Trophoblast cell (in vitro differentiated cells and primary cell): ENCODE results near the gene MOAP1.

Source experiments
- DNase-seq, 2 donors: peaks; one replicate each; pipeline ENCODE4 v3.0.0-alpha.2; 2016
- H2AFZ ChIP-seq: 2 replicates; pipeline ENCODE4 v1.6.1; 2013; ENCODE audit warnings: low read length, moderate library complexity, mild to moderate bottlenecking; ENCODE audit not compliant: insufficient read depth, poor library complexity
- H2AK5ac ChIP-seq: 2 replicates; pipeline ENCODE4 v1.6.1; 2013; ENCODE audit warnings: mild to moderate bottlenecking, low read length
- H2BK120ac ChIP-seq: 2 replicates; pipeline ENCODE4 v1.6.1; 2013; ENCODE audit warnings: low read length, mild to moderate bottlenecking, moderate library complexity; ENCODE audit not compliant: insufficient read depth, poor library complexity
- H2BK12ac ChIP-seq: 2 replicates; pipeline ENCODE4 v1.6.1; 2013; ENCODE audit warnings: mild to moderate bottlenecking, low read length, moderate library complexity
- H2BK5ac ChIP-seq: 2 replicates; pipeline ENCODE4 v1.6.1; 2013; ENCODE audit warnings: low read length, low read depth, moderate library complexity, mild to moderate bottlenecking; ENCODE audit not compliant: poor library complexity
- H3K14ac ChIP-seq: 2 replicates; pipeline ENCODE4 v1.6.1; 2013; ENCODE audit warnings: mild to moderate bottlenecking, low read length
- H3K18ac ChIP-seq: 2 replicates; pipeline ENCODE4 v1.6.1; 2013; ENCODE audit warnings: mild to moderate bottlenecking, low read length
- H3K23ac ChIP-seq: 2 replicates; pipeline ENCODE4 v1.6.1; 2013; ENCODE audit warnings: low read length
- H3K27ac ChIP-seq: 2 replicates; pipeline ENCODE4 v1.5.1; 2013; ENCODE audit warnings: low read depth, mild to moderate bottlenecking, inconsistent platforms, low read length, moderate library complexity
- H3K27me3 ChIP-seq: 2 replicates; pipeline ENCODE4 v1.6.1; 2013; ENCODE audit warnings: inconsistent platforms, mild to moderate bottlenecking, low read length, moderate library complexity; ENCODE audit not compliant: insufficient read depth
- H3K36me3 ChIP-seq, 2 experiments: 1 replicate in 1 of 2; 2 replicates in 1 of 2; pipeline ENCODE4 v1.6.1; 2013; ENCODE audit warnings: low read length in 2 of 2, mild to moderate bottlenecking in 2 of 2, moderate library complexity in 1 of 2; ENCODE audit not compliant: insufficient read depth in 2 of 2, control insufficient read depth in 1 of 2
- H3K4ac ChIP-seq: 2 replicates; pipeline ENCODE4 v1.6.1; 2013; ENCODE audit warnings: low read depth, mild to moderate bottlenecking, low read length, moderate library complexity
- H3K4me1 ChIP-seq, 2 experiments: 1 replicate in 1 of 2; 2 replicates in 1 of 2; pipeline ENCODE4 v1.6.1; 2013; ENCODE audit warnings: low read length in 2 of 2, mild to moderate bottlenecking in 2 of 2, moderate library complexity in 1 of 2; ENCODE audit not compliant: insufficient read depth in 2 of 2, control insufficient read depth in 1 of 2
- H3K4me2 ChIP-seq: 2 replicates; pipeline ENCODE4 v1.6.1; 2013; ENCODE audit warnings: inconsistent platforms, mild to moderate bottlenecking, low read length, moderate library complexity
- H3K4me3 ChIP-seq: 2 replicates; pipeline ENCODE4 v1.5.1; 2013; ENCODE audit warnings: mild to moderate bottlenecking, low read depth, low read length, inconsistent platforms
- H3K79me1 ChIP-seq: one replicate; pipeline ENCODE4 v1.6.1; 2013; ENCODE audit warnings: low read length
- H3K79me2 ChIP-seq: 2 replicates; pipeline ENCODE4 v1.6.1; 2013; ENCODE audit warnings: low read length, mild to moderate bottlenecking; ENCODE audit not compliant: control insufficient read depth, insufficient read depth, poor library complexity
- H3K9ac ChIP-seq: 2 replicates; pipeline ENCODE4 v1.6.1; 2013; ENCODE audit warnings: mild to moderate bottlenecking, low read length
- H3K9me3 ChIP-seq: 2 replicates; pipeline ENCODE4 v1.6.1; 2013; ENCODE audit warnings: low read depth, mild to moderate bottlenecking, control low read depth, inconsistent platforms, low read length; ENCODE audit not compliant: insufficient read depth
- H4K12ac ChIP-seq: 2 replicates; pipeline ENCODE4 v1.6.1; 2013; ENCODE audit warnings: low read depth, mild to moderate bottlenecking, low read length, moderate library complexity
- H4K8ac ChIP-seq: 2 replicates; pipeline ENCODE4 v1.6.1; 2013; ENCODE audit warnings: low read depth, mild to moderate bottlenecking, low read length, moderate library complexity
- H4K91ac ChIP-seq: one replicate; pipeline ENCODE4 v1.6.1; 2013; ENCODE audit warnings: low read depth, mild to moderate bottlenecking, low read length, moderate library complexity
- WGBS: extraction: QIAGEN DNeasy Blood & Tissue Kit; methylation state at CpG from one replicate; pipeline ENCODE4 v1.1.7; 2013; ENCODE audit warnings: missing lambda C conversion rate; ENCODE audit not compliant: insufficient read length, insufficient coverage; ENCODE audit errors: extremely low coverage; 5-methylcytosine and 5-hydroxymethylcytosine counted together

MOAP1 gene

DNA sequence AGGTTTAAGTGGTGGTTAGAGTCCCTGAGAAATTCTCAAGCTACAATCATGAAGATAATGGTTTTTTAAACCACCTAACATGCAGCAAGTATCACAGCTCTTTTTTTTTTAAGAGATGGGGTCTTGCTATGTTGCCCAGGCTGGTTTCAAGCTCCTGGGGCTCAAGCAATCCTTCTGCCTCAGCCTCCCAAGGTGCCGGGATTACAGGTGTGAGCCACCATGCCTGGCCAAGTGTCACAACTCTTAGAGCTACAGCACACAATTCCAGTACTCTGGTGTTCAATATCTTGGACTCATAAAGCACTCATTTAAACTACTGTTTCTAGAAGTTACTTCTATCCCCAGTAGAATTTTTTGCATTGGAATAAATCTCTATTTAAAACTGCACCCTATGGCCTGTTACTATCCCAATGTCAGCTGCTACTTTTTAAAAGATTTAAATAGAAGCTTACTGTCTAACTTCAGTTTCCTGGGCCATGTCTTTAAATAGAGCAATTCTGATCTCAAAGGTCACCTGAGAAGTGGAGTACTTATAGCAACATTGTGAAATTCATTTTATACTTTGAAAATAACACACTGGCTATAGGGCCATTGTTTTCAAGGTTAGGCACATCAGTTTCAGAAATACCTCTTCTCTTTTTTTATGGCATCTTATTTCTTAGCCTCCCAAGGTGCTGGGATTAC lies 10.8 kb upstream of the MOAP1 start:
- Histone ChIP-seq H4K8ac (no peak overlapping the region), H3K79me1 (no peaks in the 10 kb centered on the region), H3K4me2 (no peak overlapping the region), H4K12ac (no peak overlapping the region), H3K79me2 (no peaks in the 10 kb centered on the region), H3K9me3 (no peaks in the 10 kb centered on the region), H2AFZ (no peak overlapping the region), H3K9ac (no peak overlapping the region), H2BK120ac (no peak overlapping the region), H3K18ac (no peak overlapping the region), H3K23ac (no peak overlapping the region), H3K4me1 (no peaks in the 10 kb centered on the region), H2BK12ac (no peak overlapping the region), H2BK5ac (no peak overlapping the region), H4K91ac (no peak overlapping the region), H3K27ac (no peak overlapping the region), H3K4ac (no peak overlapping the region), H3K36me3 (peaks cover 0 to 2% of the 10 kb centered on the region in 2 experiments), H3K27me3 (no peaks in the 10 kb centered on the region), H3K14ac (no peak overlapping the region), H3K4me3 (no peak overlapping the region), H2AK5ac (no peak overlapping the region)
- WGBS: no CpG with 5 or more reads among the region's 1 CpG
- no peak for DNase-seq

GRCh38 chr14:93186956-93187355 lies 2.3 kb upstream of the MOAP1 start:
- no CpG with 5 or more reads among the region's 3 CpGs for WGBS
- no peak overlapping the region for H3K4ac ChIP-seq
- no peaks in the 10 kb centered on the region for H3K27me3 ChIP-seq

GRCh38 chr14:93186466-93186865 lies 1.8 kb upstream of the MOAP1 start:
- H3K79me1 ChIP-seq: peaks cover 8% of the 10 kb centered on the region
- no peak overlapping the region for H3K4ac ChIP-seq
- H2BK5ac ChIP-seq: no peak overlapping the region
- no peak overlapping the region for H3K14ac ChIP-seq
- H3K4me1 ChIP-seq: peaks cover 2 to 3% of the 10 kb centered on the region in 2 experiments
- H2AK5ac ChIP-seq: no peak overlapping the region
- no CpG with 5 or more reads among the region's 6 CpGs for WGBS
- H3K23ac ChIP-seq: no peak overlapping the region
- H4K12ac ChIP-seq: no peak overlapping the region
- no peak overlapping the region for H2BK120ac ChIP-seq
- H4K91ac ChIP-seq: no peak overlapping the region
- no peak overlapping the region for H4K8ac ChIP-seq
- no peak overlapping the region for H3K27ac ChIP-seq
- H3K4me3 ChIP-seq: no peak overlapping the region
- H2AFZ ChIP-seq: no peak overlapping the region
- no peak overlapping the region for H3K18ac ChIP-seq
- H3K9ac ChIP-seq: no peak overlapping the region
- H3K79me2 ChIP-seq: peaks cover 3% of the 10 kb centered on the region
- peaks cover 4 to 5% of the 10 kb centered on the region in 2 experiments for H3K36me3 ChIP-seq
- H3K27me3 ChIP-seq: no peaks in the 10 kb centered on the region
- peak; percentile 48 to 74 for DNase-seq
- no peak overlapping the region for H2BK12ac ChIP-seq
- H3K4me2 ChIP-seq: no peak overlapping the region
- H3K9me3 ChIP-seq: no peaks in the 10 kb centered on the region

More at GRCh38 chr14:93186956-93187355, 2.3 kb upstream of the MOAP1 start:
- Histone ChIP-seq H3K9ac (no peak overlapping the region), H3K23ac (no peak overlapping the region), H3K27ac (no peak overlapping the region), H3K4me1 (peaks cover 2 to 3% of the 10 kb centered on the region in 2 experiments), H3K79me1 (peaks cover 8% of the 10 kb centered on the region), H3K14ac (no peak overlapping the region), H4K12ac (no peak overlapping the region), H4K91ac (no peak overlapping the region), H3K9me3 (no peaks in the 10 kb centered on the region), H4K8ac (no peak overlapping the region), H3K18ac (no peak overlapping the region), H3K4me3 (no peak overlapping the region), H2BK5ac (no peak overlapping the region), H2AFZ (no peak overlapping the region), H3K79me2 (peaks cover 3% of the 10 kb centered on the region), H3K36me3 (peaks cover 4 to 5% of the 10 kb centered on the region in 2 experiments), H2BK120ac (no peak overlapping the region), H3K4me2 (no peak overlapping the region), H2BK12ac (no peak overlapping the region), H2AK5ac (no peak overlapping the region)
- no peak for DNase-seq

DNA sequence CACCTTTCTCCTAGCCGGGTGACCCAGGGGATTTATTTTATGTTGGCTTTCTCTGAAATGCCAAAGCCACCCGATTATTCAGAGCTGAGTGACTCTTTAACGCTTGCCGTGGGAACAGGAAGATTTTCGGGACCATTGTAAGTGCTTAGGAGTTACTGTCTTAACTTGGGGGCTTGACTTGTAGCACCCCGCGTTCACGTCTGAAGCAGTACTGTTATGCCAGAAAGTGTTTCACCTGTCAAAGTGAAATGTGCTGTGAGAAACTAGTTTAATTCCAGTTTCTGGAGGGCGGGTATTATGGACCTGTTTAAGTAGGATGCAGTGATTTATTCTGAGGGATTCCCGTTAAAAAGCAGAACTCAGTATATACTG lies 638 bp upstream of the MOAP1 start:
- peaks cover 4 to 5% of the 10 kb centered on the region in 2 experiments for H3K36me3 ChIP-seq
- H3K9me3 ChIP-seq: no peaks in the 10 kb centered on the region
- peak overlapping the region; percentile 41 for H4K8ac ChIP-seq
- H3K4ac ChIP-seq: peak overlapping the region; percentile 50
- H3K4me1 ChIP-seq: peaks cover 2 to 3% of the 10 kb centered on the region in 2 experiments
- H3K18ac ChIP-seq: no peak overlapping the region
- H4K12ac ChIP-seq: peak overlapping the region; percentile 27
- WGBS: no CpG with 5 or more reads among the region's 10 CpGs
- H3K27me3 ChIP-seq: no peaks in the 10 kb centered on the region
- H4K91ac ChIP-seq: peak overlapping the region; percentile 84
- H3K4me2 ChIP-seq: peak overlapping the region; percentile 96
- H3K9ac ChIP-seq: peak overlapping the region; percentile 90
- peak overlapping the region; percentile 72 for H2AFZ ChIP-seq
- H3K27ac ChIP-seq: peak overlapping the region; percentile 97
- peak overlapping the region; percentile 84 for H3K4me3 ChIP-seq
- H2BK5ac ChIP-seq: peak overlapping the region; percentile 55
- H2BK120ac ChIP-seq: peak overlapping the region; percentile 46
- no peak overlapping the region for H2AK5ac ChIP-seq
- H3K79me2 ChIP-seq: peaks cover 3% of the 10 kb centered on the region
- H2BK12ac ChIP-seq: no peak overlapping the region
- H3K79me1 ChIP-seq: peaks cover 8% of the 10 kb centered on the region
- H3K14ac ChIP-seq: peak overlapping the region; percentile 54
- no peak overlapping the region for H3K23ac ChIP-seq
- DNase-seq: no peak
